ENCODE data around the gene ADAM29. TPM values are rescaled to one million over a fixed set of nuclear protein-coding genes. Genes with fewer than 3 reads are reported as not detected.
"Not testable (repeated sequence)": the region's sequence is repeated elsewhere in the genome, so short reads cannot be mapped to it uniquely, and the experiment has no call there.

Gene ADAM29
- polyA plus RNA-seq: not detected

- peaks cover 0 to 4% (median 0%) of the 10 kb centered on the region in 3 donors for H3K27me3 Mint-ChIP-seq (ENCODE audit: low read depth in 3 of 3)
- H3K4me3 Mint-ChIP-seq: no peak within 1 kb of the TSS
- no peaks in the 10 kb centered on the region for H3K4me1 Mint-ChIP-seq
- H3K36me3 Mint-ChIP-seq: peaks cover 0 to 2% (median 0%) of the 10 kb centered on the region in 3 donors
- DNase-seq: no peak
- peaks cover 5 to 28% (median 11%) of the 10 kb centered on the region in 6 donors for H3K9me3 Mint-ChIP-seq
- no peak within 1 kb of the TSS for H3K27ac Mint-ChIP-seq
These were observed at the start of gene ADAM29 for GRCh38 chr4:174918058-174918457. TSS of gene ADAM29 (plus strand) at chr4:174918358. CDS start at chr4:174975526, 57,168 bp downstream.

DNA sequence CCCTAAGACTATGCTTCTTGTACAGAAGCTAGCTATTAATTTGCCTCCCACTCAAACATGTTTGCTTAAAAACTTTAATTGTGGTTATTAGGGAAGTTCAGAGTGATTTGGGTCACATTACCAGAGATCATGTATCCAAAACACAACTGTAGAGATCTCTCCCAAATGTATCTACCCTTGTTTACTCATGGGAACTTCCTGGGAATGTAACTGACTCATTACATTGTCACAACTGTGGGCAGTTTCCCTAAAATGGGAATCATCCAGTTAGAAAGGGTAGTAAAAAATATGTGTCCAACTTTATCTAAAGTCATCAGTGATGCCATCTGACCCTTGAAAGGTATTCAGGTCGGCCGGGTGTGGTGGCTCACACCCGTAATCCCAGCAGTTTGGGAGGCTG is 48.8 kb upstream of the ADAM29 start:
- H3K36me3 Mint-ChIP-seq: no peaks in the 10 kb centered on the region
- no peaks in the 10 kb centered on the region for H3K27me3 Mint-ChIP-seq (ENCODE audit: low read depth in 3 of 3)
- DNase-seq: no peak
- peaks cover 0 to 16% (median 5%) of the 10 kb centered on the region in 6 donors for H3K9me3 Mint-ChIP-seq
- H3K4me3 Mint-ChIP-seq: no peak overlapping the region
- H3K4me1 Mint-ChIP-seq: no peaks in the 10 kb centered on the region
- no peak overlapping the region for H3K27ac Mint-ChIP-seq

- Mint-ChIP-seq H3K4me3 (no peak overlapping the region), H3K27me3 (ENCODE audit: low read depth in 3 of 3) (no peaks in the 10 kb centered on the region), H3K4me1 (no peaks in the 10 kb centered on the region), H3K27ac (no peak overlapping the region), H3K36me3 (no peaks in the 10 kb centered on the region), H3K9me3 (peaks cover 0 to 13% (median 5%) of the 10 kb centered on the region in 6 donors)
- no peak for DNase-seq
These were observed 47.8 kb upstream of the ADAM29 start for GRCh38 chr4:174870311-174870710.

- Mint-ChIP-seq H3K27me3 (ENCODE audit: low read depth in 3 of 3) (no peaks in the 10 kb centered on the region), H3K4me1 (no peaks in the 10 kb centered on the region), H3K36me3 (no peaks in the 10 kb centered on the region), H3K27ac (no peak overlapping the region), H3K4me3 (no peak overlapping the region), H3K9me3 (peaks cover 0 to 9% (median 5%) of the 10 kb centered on the region in 6 donors)
- no peak for DNase-seq
These were observed 46.8 kb upstream of the ADAM29 start for GRCh38 chr4:174871407-174871806.

GRCh38 chr4:174873146-174873545 is 45.0 kb upstream of the ADAM29 start:
- not testable (repeated sequence) for H3K36me3 Mint-ChIP-seq; H3K27ac Mint-ChIP-seq; H3K4me1 Mint-ChIP-seq; H3K4me3 Mint-ChIP-seq; H3K27me3 Mint-ChIP-seq (ENCODE audit: low read depth in 3 of 3); H3K9me3 Mint-ChIP-seq; DNase-seq

- Mint-ChIP-seq H3K27me3 (ENCODE audit: low read depth in 3 of 3) (peaks cover 0 to 3% (median 0%) of the 10 kb centered on the region in 3 donors), H3K36me3 (no peaks in the 10 kb centered on the region), H3K9me3 (peaks cover 0 to 9% (median 4%) of the 10 kb centered on the region in 6 donors), H3K4me1 (no peaks in the 10 kb centered on the region), H3K4me3 (no peak overlapping the region), H3K27ac (no peak overlapping the region)
- peak in 1 of 3 donors; percentile 30 for DNase-seq
These were observed 44.2 kb upstream of the ADAM29 start for GRCh38 chr4:174873931-174874330.

- Mint-ChIP-seq H3K36me3 (no peaks in the 10 kb centered on the region), H3K4me3 (no peak overlapping the region), H3K4me1 (no peaks in the 10 kb centered on the region), H3K27ac (no peak overlapping the region), H3K9me3 (peaks cover 3 to 9% (median 6%) of the 10 kb centered on the region in 6 donors), H3K27me3 (ENCODE audit: low read depth in 3 of 3) (peaks cover 0 to 3% (median 0%) of the 10 kb centered on the region in 3 donors)
- no peak for DNase-seq
These were observed 43.3 kb upstream of the ADAM29 start for GRCh38 chr4:174874898-174875297.

DNA sequence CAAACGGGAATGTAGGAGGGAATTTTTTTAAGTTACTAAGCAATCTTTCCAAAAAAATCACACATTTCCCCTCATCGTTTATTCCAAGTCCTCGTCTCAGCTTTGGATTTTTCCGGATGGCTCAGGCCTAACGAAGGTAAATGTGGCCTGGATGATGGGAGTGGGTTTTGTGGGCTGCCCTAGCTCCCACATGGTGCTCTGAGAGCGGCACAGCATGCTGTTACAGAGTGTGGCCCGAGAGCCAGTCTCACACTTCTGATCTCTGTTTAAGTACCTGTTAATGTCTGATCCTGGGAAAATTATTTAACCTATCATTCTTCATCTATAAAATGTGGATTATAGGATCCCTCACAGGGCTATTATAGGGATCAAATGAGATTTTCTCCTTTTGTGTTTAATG is 38.2 kb upstream of the ADAM29 start:
- Mint-ChIP-seq H3K4me3 (peak overlapping the region in 1 of 5 donors; percentile 2), H3K27me3 (ENCODE audit: low read depth in 3 of 3) (peaks cover 2 to 3% (median 3%) of the 10 kb centered on the region in 3 donors), H3K9me3 (peaks cover 3 to 12% (median 8%) of the 10 kb centered on the region in 6 donors), H3K4me1 (no peaks in the 10 kb centered on the region), H3K27ac (peak overlapping the region in 2 of 6 donors; percentile 16 to 17), H3K36me3 (no peaks in the 10 kb centered on the region)
- DNase-seq: no peak

GRCh38 chr4:174882317-174882992 is 35.7 kb upstream of the ADAM29 start:
- no peaks in the 10 kb centered on the region for H3K4me1 Mint-ChIP-seq
- peak overlapping the region in 1 of 5 donors; percentile 61 for H3K4me3 Mint-ChIP-seq
- H3K36me3 Mint-ChIP-seq: no peaks in the 10 kb centered on the region
- DNase-seq: no peak
- peak overlapping the region in 2 of 6 donors; percentile 24 to 77 for H3K27ac Mint-ChIP-seq
- H3K27me3 Mint-ChIP-seq (ENCODE audit: low read depth in 3 of 3): peaks cover 0 to 3% (median 2%) of the 10 kb centered on the region in 3 donors
- H3K9me3 Mint-ChIP-seq: peaks cover 3 to 26% (median 10%) of the 10 kb centered on the region in 6 donors

- H3K27ac Mint-ChIP-seq: no peak overlapping the region
These were observed 10.7 kb upstream of the ADAM29 start for GRCh38 chr4:174907508-174907907.

DNA sequence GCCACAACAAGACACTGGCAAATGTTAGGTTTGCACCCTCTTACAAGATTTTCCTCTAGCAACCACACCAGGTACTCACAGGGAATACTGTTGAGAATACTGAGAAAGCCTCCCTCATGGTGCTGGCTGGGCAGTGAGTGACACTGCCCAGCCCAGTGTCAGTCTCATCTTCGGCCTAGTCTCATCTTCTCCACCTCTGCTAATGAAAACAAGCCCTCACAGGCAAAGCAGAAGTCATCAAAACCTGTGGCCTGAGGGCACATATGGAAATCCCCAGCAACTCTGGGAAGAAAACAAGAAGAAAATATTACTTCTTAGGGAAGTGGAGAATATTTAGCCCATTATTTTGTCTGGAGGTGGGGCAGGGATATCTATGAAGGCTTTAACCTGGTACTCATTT is 7.9 kb upstream of the ADAM29 start:
- no peak overlapping the region for H3K4me3 Mint-ChIP-seq
- H3K27ac Mint-ChIP-seq: no peak overlapping the region
- no peaks in the 10 kb centered on the region for H3K4me1 Mint-ChIP-seq
- peaks cover 0 to 2% (median 0%) of the 10 kb centered on the region in 3 donors for H3K27me3 Mint-ChIP-seq (ENCODE audit: low read depth in 3 of 3)
- peaks cover 0 to 6% (median 0%) of the 10 kb centered on the region in 3 donors for H3K36me3 Mint-ChIP-seq
- DNase-seq: no peak
- peaks cover 9 to 51% (median 24%) of the 10 kb centered on the region in 6 donors for H3K9me3 Mint-ChIP-seq

More at GRCh38 chr4:174907508-174907907, 10.7 kb upstream of the ADAM29 start:
- Mint-ChIP-seq H3K4me1 (no peaks in the 10 kb centered on the region), H3K4me3 (no peak overlapping the region), H3K27me3 (ENCODE audit: low read depth in 3 of 3) (no peaks in the 10 kb centered on the region), H3K9me3 (peaks cover 7 to 38% (median 21%) of the 10 kb centered on the region in 6 donors), H3K36me3 (peaks cover 0 to 6% (median 0%) of the 10 kb centered on the region in 3 donors)
- DNase-seq: no peak

DNA sequence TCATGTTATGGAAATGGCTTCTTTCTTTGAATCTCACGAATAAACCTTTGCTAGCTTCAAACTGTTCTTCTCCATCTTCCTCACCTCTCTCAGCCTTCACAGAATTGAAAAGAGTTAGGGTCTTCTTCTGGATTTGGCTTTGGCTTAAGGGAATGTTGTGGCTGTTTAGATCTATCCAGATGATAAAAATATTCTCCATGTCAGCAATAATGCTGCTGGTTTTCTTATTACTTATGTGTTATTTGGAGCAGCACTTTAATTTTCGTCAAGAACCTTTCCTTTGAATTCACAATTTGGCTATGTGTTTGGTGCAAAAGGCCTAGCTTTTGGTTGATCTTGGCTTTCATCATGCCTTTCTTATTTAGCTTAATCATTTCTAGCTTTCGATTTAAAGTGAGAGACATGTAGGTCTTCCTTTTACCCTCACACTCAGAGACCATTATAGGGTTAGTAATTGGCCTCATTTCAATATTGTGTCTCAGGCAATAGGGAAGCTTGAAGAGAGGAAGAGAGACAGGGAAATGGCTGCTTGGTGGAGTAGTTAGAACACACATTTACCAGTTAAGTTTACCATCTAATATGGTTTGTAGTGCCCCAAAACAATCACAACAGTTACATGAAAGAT is 5.1 kb upstream of the ADAM29 start:
- peaks cover 9 to 31% (median 16%) of the 10 kb centered on the region in 6 donors for H3K9me3 Mint-ChIP-seq
- H3K36me3 Mint-ChIP-seq: peaks cover 0 to 5% (median 0%) of the 10 kb centered on the region in 3 donors
- peaks cover 0 to 2% (median 0%) of the 10 kb centered on the region in 3 donors for H3K27me3 Mint-ChIP-seq (ENCODE audit: low read depth in 3 of 3)
- DNase-seq: no peak
- peak overlapping the region in 1 of 6 donors; percentile 40 for H3K27ac Mint-ChIP-seq
- H3K4me1 Mint-ChIP-seq: no peaks in the 10 kb centered on the region
- peak overlapping the region in 1 of 5 donors; percentile 35 for H3K4me3 Mint-ChIP-seq

DNA sequence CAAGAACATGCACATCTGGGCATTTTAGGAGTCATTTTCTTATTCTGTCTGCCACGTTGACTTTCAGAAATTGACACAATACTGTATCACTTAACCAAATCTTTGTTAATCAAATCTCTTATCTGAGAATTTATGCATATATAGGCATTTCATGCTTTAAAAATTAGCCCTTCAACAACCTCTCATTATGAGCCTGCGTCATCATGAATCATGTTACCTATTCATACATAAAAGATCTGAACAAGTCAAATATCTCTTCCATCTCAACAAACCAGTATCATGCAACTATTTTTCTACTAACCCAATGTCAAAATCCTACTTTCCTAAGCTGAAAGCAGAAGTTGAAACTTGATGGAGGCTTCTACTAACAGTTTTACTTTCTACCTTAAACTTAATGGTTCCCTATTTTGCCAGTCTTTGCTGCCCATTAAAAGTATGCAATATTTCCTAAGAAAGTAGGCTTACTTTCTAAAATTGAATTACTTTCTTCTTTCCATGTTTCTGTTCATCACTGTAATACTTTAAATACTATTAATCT is 1.8 kb downstream of the ADAM29 start:
- Mint-ChIP-seq H3K36me3 (no peaks in the 10 kb centered on the region), H3K4me3 (no peak overlapping the region), H3K27ac (no peak overlapping the region), H3K9me3 (peaks cover 3 to 11% (median 7%) of the 10 kb centered on the region in 6 donors), H3K4me1 (no peaks in the 10 kb centered on the region), H3K27me3 (ENCODE audit: low read depth in 3 of 3) (peaks cover 0 to 2% (median 0%) of the 10 kb centered on the region in 3 donors)
- DNase-seq: no peak

DNA sequence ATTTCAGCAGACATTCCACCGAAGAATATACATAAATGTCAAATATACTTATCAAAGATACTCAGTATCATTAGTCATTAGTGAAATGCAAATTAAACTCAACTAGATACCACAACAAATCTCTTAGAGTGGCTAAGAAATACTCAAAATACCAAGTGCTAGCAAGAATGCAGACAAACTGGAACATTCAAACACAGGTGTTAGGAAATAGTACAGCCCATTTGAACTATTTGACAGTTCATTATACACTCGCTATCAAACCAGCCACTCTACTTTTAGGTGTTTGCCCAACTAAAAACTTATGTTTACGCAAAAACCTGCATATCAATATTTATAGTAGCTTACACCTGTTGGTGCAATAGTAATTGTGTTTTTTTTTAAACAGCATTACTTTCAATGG is 8.8 kb downstream of the ADAM29 start:
- H3K36me3 Mint-ChIP-seq: no peaks in the 10 kb centered on the region
- H3K27ac Mint-ChIP-seq: peak overlapping the region in 2 of 6 donors; percentile 68 to 89
- H3K4me3 Mint-ChIP-seq: peak overlapping the region in 1 of 5 donors; percentile 47
- H3K27me3 Mint-ChIP-seq (ENCODE audit: low read depth in 3 of 3): no peaks in the 10 kb centered on the region
- H3K9me3 Mint-ChIP-seq: peaks cover 0 to 27% (median 4%) of the 10 kb centered on the region in 6 donors
- no peaks in the 10 kb centered on the region for H3K4me1 Mint-ChIP-seq
- no peak for DNase-seq

Measured in immature natural killer cell (primary cell).